H1 (cell line): ENCODE results near the gene ERAP2. TPM values are rescaled to one million over a fixed set of nuclear protein-coding genes. Genes with fewer than 3 reads are reported as not detected.

Experiments used
- CTCF ChIA-PET: fragments of 300-600 bp; sonication (Branson Sonifier 250); formaldehyde crosslinking; loops from one replicate; lab custom pipeline; 2021; ENCODE audit not compliant: partially characterized antibody; lab: Charles Lee
- POLR2A ChIA-PET: fragments of 300-600 bp; sonication (Branson Sonifier 250); formaldehyde crosslinking; loops from one replicate; lab custom pipeline; 2021; ENCODE audit warnings: inconsistent platforms; ENCODE audit not compliant: partially characterized antibody; lab: Charles Lee
- DNase-seq, 2 experiments: peaks; one replicate each; pipeline versions ENCODE4 v3.0.0 to v3.0.0-alpha.2; 2010 to 2022; ENCODE audit warnings: low spot score in 2 of 2, low read depth in 1 of 2, mixed read lengths in 1 of 2
- FAIRE-seq: peaks from 2 replicates; lab custom pipeline; 2011; peaks lifted over from hg19 to GRCh38; lab: Jason Lieb, UNC
- H2AFZ ChIP-seq: 2 replicates; pipeline ENCODE4 v1.8.1; 2012; ENCODE audit warnings: low read length, inconsistent platforms
- H2AK5ac ChIP-seq: 2 replicates; pipeline ENCODE4 v1.6.1; 2013; ENCODE audit warnings: low read depth, low read length
- H2BK120ac ChIP-seq: replicated peaks from 2 replicates; pipeline ENCODE3; 2013; ENCODE audit warnings: low read depth, low read length, inconsistent platforms
- H2BK12ac ChIP-seq: 2 replicates; pipeline ENCODE4 v1.6.1; 2013; ENCODE audit warnings: low read depth, low read length
- H2BK15ac ChIP-seq: 2 replicates; pipeline ENCODE4 v1.6.1; 2013; ENCODE audit warnings: low read length
- H2BK20ac ChIP-seq: 2 replicates; pipeline ENCODE4 v1.6.1; 2013; ENCODE audit warnings: low read length
- H2BK5ac ChIP-seq: 2 replicates; pipeline ENCODE4 v1.6.1; 2013; ENCODE audit warnings: low read depth, low read length
- H3K14ac ChIP-seq: 2 replicates; pipeline ENCODE4 v1.6.1; 2013; ENCODE audit warnings: inconsistent platforms; ENCODE audit not compliant: insufficient read length
- H3K18ac ChIP-seq: 2 replicates; pipeline ENCODE4 v1.6.1; 2013; ENCODE audit warnings: low read length; ENCODE audit errors: extremely low read depth
- H3K23ac ChIP-seq: 2 replicates; pipeline ENCODE4 v1.6.1; 2013; ENCODE audit warnings: inconsistent platforms; ENCODE audit not compliant: insufficient read length
- H3K23me2 ChIP-seq: 2 replicates; pipeline ENCODE4 v1.6.1; 2013; ENCODE audit warnings: low read depth, low read length
- H3K27ac ChIP-seq: 2 replicates; pipeline ENCODE4 v1.6.1; 2011; ENCODE audit warnings: low read depth, low read length, inconsistent platforms
- H3K27me3 ChIP-seq, 4 experiments: replicated peaks in 1 of 4; 1 replicate in 1 of 4; 2 replicates in 3 of 4; pipeline versions ENCODE4 v1.6.1 to v1.8.1; 2011 to 2013; ENCODE audit warnings: low read length in 3 of 4, mild to moderate bottlenecking in 3 of 4, inconsistent platforms in 2 of 4, mixed read lengths in 2 of 4, moderate library complexity in 1 of 4; ENCODE audit not compliant: control insufficient read depth in 3 of 4, insufficient read depth in 3 of 4; ENCODE audit errors: extremely low read depth in 1 of 4
- H3K36me3 ChIP-seq, 4 experiments: 2 replicates each; pipeline versions ENCODE4 v1.6.1 to v1.8.1; 2011 to 2013; ENCODE audit warnings: mild to moderate bottlenecking in 4 of 4, low read length in 3 of 4, moderate library complexity in 2 of 4, control low read depth in 1 of 4, inconsistent platforms in 1 of 4; ENCODE audit not compliant: insufficient read depth in 4 of 4, control insufficient read depth in 2 of 4
- H3K4ac ChIP-seq: replicated peaks from 2 replicates; pipeline ENCODE3; 2013; ENCODE audit warnings: low read length, low read depth, mixed read lengths, inconsistent platforms; ENCODE audit not compliant: insufficient read length
- H3K4me1 ChIP-seq, 4 experiments: replicated peaks in 1 of 4; 1 replicate in 1 of 4; 2 replicates in 3 of 4; pipeline versions ENCODE4 v1.6.1 to v1.8.1; 2011 to 2013; ENCODE audit warnings: low read length in 3 of 4, inconsistent platforms in 2 of 4, mixed read lengths in 1 of 4; ENCODE audit not compliant: insufficient read depth in 4 of 4, control insufficient read depth in 3 of 4
- H3K4me2 ChIP-seq, 2 experiments: 2 replicates each; pipeline versions ENCODE4 v1.6.1 to v1.8.1; 2011 to 2013; ENCODE audit warnings: low read depth in 2 of 2, low read length in 2 of 2, control low read depth in 1 of 2, inconsistent platforms in 1 of 2, mild to moderate bottlenecking in 1 of 2; ENCODE audit not compliant: insufficient read depth in 1 of 2
- H3K4me3 ChIP-seq, 4 experiments: fragments of 200-600, 300-600 bp in 1 of 4; sonication (generic), shearing (Covaris generic), sonication (Bioruptor Twin) in 1 of 4; 2 replicates each; pipeline versions ENCODE4 v1.5.1 to v1.8.1; 2011 to 2016; ENCODE audit warnings: low read length in 4 of 4, low read depth in 3 of 4, control low read depth in 2 of 4, inconsistent platforms in 2 of 4, mild to moderate bottlenecking in 2 of 4, mixed read lengths in 1 of 4, moderate library complexity in 1 of 4; ENCODE audit not compliant: insufficient read depth in 2 of 4; ENCODE audit errors: extremely low read depth in 1 of 4
- H3K56ac ChIP-seq: replicated peaks from 2 replicates; pipeline ENCODE3; 2013; ENCODE audit warnings: low read depth, mild to moderate bottlenecking, mixed read lengths, low read length, inconsistent platforms; ENCODE audit not compliant: insufficient read length
- H3K79me1 ChIP-seq: 2 replicates; pipeline ENCODE4 v1.6.1; 2013; ENCODE audit warnings: low read depth, low read length, control low read depth
- H3K79me2 ChIP-seq, 2 experiments: 2 replicates each; pipeline versions ENCODE4 v1.6.1 to v1.8.1; 2012 to 2013; ENCODE audit warnings: low read length in 2 of 2, mild to moderate bottlenecking in 2 of 2, inconsistent platforms in 1 of 2; ENCODE audit not compliant: insufficient read depth in 2 of 2, control insufficient read depth in 1 of 2
- H3K9ac ChIP-seq, 4 experiments: replicated peaks in 1 of 4; 1 replicate in 1 of 4; 2 replicates in 3 of 4; pipeline versions ENCODE4 v1.6.1 to v1.8.1; 2011 to 2013; ENCODE audit warnings: low read depth in 3 of 4, low read length in 3 of 4, control low read depth in 2 of 4, mild to moderate bottlenecking in 2 of 4, moderate library complexity in 2 of 4, inconsistent platforms in 1 of 4; ENCODE audit errors: extremely low read depth in 1 of 4
- H3K9me3 ChIP-seq, 2 experiments: 2 replicates each; pipeline versions ENCODE4 v1.6.1 to v1.8.1; 2012 to 2013; ENCODE audit warnings: mild to moderate bottlenecking in 2 of 2, moderate library complexity in 2 of 2, control low read depth in 1 of 2, inconsistent platforms in 1 of 2, low read depth in 1 of 2, low read length in 1 of 2, mixed read lengths in 1 of 2; ENCODE audit not compliant: insufficient read depth in 2 of 2
- H4K20me1 ChIP-seq, 2 experiments: replicated peaks in 1 of 2; 2 replicates each; pipeline versions ENCODE3 to v1.8.1; 2011 to 2013; ENCODE audit warnings: inconsistent platforms in 2 of 2, low read length in 2 of 2, mild to moderate bottlenecking in 1 of 2; ENCODE audit not compliant: insufficient read depth in 2 of 2, control insufficient read depth in 1 of 2
- H4K5ac ChIP-seq: 2 replicates; pipeline ENCODE4 v1.6.1; 2013; ENCODE audit warnings: low read length, low read depth, mixed read lengths, inconsistent platforms; ENCODE audit not compliant: insufficient read length
- H4K8ac ChIP-seq: 2 replicates; pipeline ENCODE4 v1.8.0; 2013; ENCODE audit warnings: mild to moderate bottlenecking, moderate library complexity, low read length, inconsistent platforms; ENCODE audit not compliant: insufficient read depth; ENCODE audit errors: extremely low read depth
- H4K91ac ChIP-seq: replicated peaks from 2 replicates; pipeline ENCODE3; 2013; ENCODE audit warnings: low read length, mixed read lengths, inconsistent platforms; ENCODE audit not compliant: insufficient read length
- CBX5 ChIP-seq: fragments of 300-800, 300-1000 bp; sonication (generic); IDR thresholded peaks from 2 replicates; pipeline ENCODE4 v1.7.1; 2016; ENCODE audit warnings: antibody characterized with exemption, low read length, low read depth
- CBX8 ChIP-seq: fragments of 300-800, 300-1000 bp; sonication (generic); IDR thresholded peaks from 2 replicates; pipeline ENCODE4 v1.7.1; 2016; ENCODE audit warnings: low read depth, low read length, borderline replicate concordance
- GABPA ChIP-seq: IDR thresholded peaks from 2 replicates; pipeline ENCODE4 v1.6.1; 2011; ENCODE audit warnings: mild to moderate bottlenecking, low read length, moderate library complexity, borderline replicate concordance; ENCODE audit not compliant: insufficient read depth
- JUN ChIP-seq: IDR thresholded peaks from 2 replicates; pipeline ENCODE4 v1.6.1; 2011; ENCODE audit warnings: low read depth, mild to moderate bottlenecking, improper control_type of control experiment, low read length
- NANOG ChIP-seq: IDR thresholded peaks from 2 replicates; pipeline ENCODE4 v1.6.1; 2011; ENCODE audit warnings: low read length, low read depth, mild to moderate bottlenecking, inconsistent platforms; ENCODE audit not compliant: insufficient read depth, poor library complexity, severe bottlenecking
- SIRT6 ChIP-seq: IDR thresholded peaks from one replicate; pipeline ENCODE4 v1.7.1; 2012; ENCODE audit warnings: low read length, inconsistent platforms
- SP1 ChIP-seq: IDR thresholded peaks from 2 replicates; pipeline ENCODE4 v1.6.1; 2011; ENCODE audit warnings: low read depth, low read length
- SP4 ChIP-seq: IDR thresholded peaks from 2 replicates; pipeline ENCODE4 v1.6.1; 2012; ENCODE audit warnings: low read length, inconsistent platforms
- TAF1 ChIP-seq: IDR thresholded peaks from 2 replicates; pipeline ENCODE4 v1.6.1; 2011; ENCODE audit warnings: mild to moderate bottlenecking, low read depth, low read length
- TAF7 ChIP-seq: optimal IDR thresholded peaks from 2 replicates; pipeline ENCODE3; 2011; ENCODE audit warnings: low read depth, mild to moderate bottlenecking, inconsistent platforms, low read length, moderate library complexity, borderline replicate concordance
- ZNF274 ChIP-seq: IDR thresholded peaks from 2 replicates; pipeline ENCODE4 v1.7.0; 2012; ENCODE audit warnings: low read length, borderline replicate concordance; ENCODE audit errors: extremely low read depth
- WGBS, 2 experiments: shearing (Covaris generic) in 1 of 2; methylation state at CpG; one replicate each; pipeline versions ENCODE4 v1.1.6 to v1.1.7; 2013 to 2015; ENCODE audit warnings: low lambda C conversion rate in 2 of 2, mixed read lengths in 2 of 2, inconsistent platforms in 1 of 2, low coverage in 1 of 2, missing lambda C conversion rate in 1 of 2; ENCODE audit not compliant: insufficient replicate concordance in 2 of 2, insufficient coverage in 1 of 2, insufficient read length in 1 of 2; ENCODE audit errors: extremely low coverage in 1 of 2, missing lambda C conversion rate in 1 of 2; 5-methylcytosine and 5-hydroxymethylcytosine counted together
- polyA plus RNA-seq, 7 experiments: library from polyadenylated mRNA; depleted of rRNA in 3 of 7; stranded (reverse) in 5 of 7; unstranded in 2 of 7; fragments of >200 nt in 5 of 7; fragments of 200-250 nt in 2 of 7; gene quantifications; 1 replicate in 5 of 7; 2 replicates in 1 of 7; 4 replicates in 1 of 7; pipeline versions ENCODE4 v1.2.1 to v1.2.3, GENCODE V29; 2011 to 2013; ENCODE audit warnings: missing spikeins in 2 of 7, mixed read lengths in 2 of 7
- total RNA-seq: library from RNA; stranded (reverse); fragmentation: NEBNext Ultra II Directional; extraction: Animal tissue kit (Norgen Biotek cat#: 25700); gene quantifications from 2 replicates; pipeline ENCODE4 v1.2.1, GENCODE V29; 2021

ERAP2 gene
- total and polyA plus RNA-seq, 2 of the 8 experiments (the other 6 are each of a cell fraction or from before 2014, with no cell fraction given) = 0.14 TPM; not detected in 1

DNA sequence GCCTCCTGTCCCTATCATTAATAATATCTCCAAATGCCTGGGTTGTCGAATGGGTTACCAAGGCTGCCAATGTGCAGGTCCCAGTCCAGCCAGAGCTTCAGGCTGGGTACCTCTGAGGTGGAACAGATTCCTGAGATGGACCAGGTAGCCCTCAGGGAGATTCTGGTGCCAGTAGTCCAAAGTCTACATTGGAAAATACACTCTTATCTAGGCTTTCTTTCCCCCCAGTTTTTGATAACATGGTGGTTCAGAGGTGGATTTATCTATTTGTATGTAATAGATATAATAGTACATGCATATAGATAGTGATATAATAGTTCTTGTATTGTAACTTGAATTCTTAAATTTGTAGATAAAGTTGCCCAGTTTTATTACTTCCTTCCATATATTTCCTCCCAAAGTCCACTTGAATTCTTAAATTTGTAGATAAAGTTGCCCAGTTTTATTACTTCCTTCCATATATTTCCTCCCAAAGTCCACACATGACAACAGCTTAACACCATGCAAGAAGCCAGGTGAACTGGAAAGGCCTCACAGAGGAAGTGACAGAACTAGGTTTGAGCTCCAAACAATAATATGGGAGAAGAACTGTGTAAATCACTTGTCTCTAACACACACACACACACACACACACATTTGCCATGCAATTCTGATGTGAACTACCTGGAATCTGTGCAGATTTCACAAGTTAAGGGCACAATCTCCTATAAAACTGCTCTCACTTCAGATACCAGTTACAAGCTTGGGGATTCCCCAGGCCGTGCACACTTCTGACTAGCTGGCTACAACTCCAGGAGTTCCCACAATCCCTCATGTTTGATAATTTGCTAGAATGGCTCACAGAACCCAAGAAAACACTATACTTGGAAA is 37.9 kb upstream of the ERAP2 start:
- Histone ChIP-seq H3K4me1 (no peaks in the 10 kb centered on the region; a peak in 1 of 7 replicates), H2BK5ac (no peak overlapping the region), H3K18ac (no peak overlapping the region), H3K27ac (no peak overlapping the region), H4K8ac (no peak overlapping the region), H2AK5ac (no peak overlapping the region), H4K5ac (no peak overlapping the region), H3K9ac (no peak overlapping the region), H2BK120ac (no peak overlapping the region), H3K9me3 (no peaks in the 10 kb centered on the region), H2BK15ac (no peak overlapping the region), H3K36me3 (no peaks in the 10 kb centered on the region), H2BK20ac (no peak overlapping the region), H3K4me2 (no peak overlapping the region), H3K4ac (no peak overlapping the region), H3K23ac (no peak overlapping the region), H3K27me3 (no peaks in the 10 kb centered on the region; a peak in 1 of 7 replicates), H2BK12ac (no peak overlapping the region), H4K91ac (no peak overlapping the region), H4K20me1 (no peaks in the 10 kb centered on the region), H3K4me3 (no peak overlapping the region), H3K23me2 (no peaks in the 10 kb centered on the region), H3K79me1 (no peaks in the 10 kb centered on the region), H2AFZ (no peak overlapping the region), H3K14ac (no peak overlapping the region), H3K79me2 (no peaks in the 10 kb centered on the region), H3K56ac (no peak overlapping the region)
- WGBS, 2 experiments = 88% methylated on average over 2 of the region's 2 CpGs; no CpG with 5 or more reads in 1 of the 2 experiments
- ChIA-PET POLR2A (no interaction called here), CTCF (interaction anchor here (1.0 to 1.5 kb wide), 4 partner anchors 9 to 324 kb away, joined by 3 to 6 read pairs (median 3); no protein-coding TSS in a partner anchor)
- FAIRE-seq (no peak), DNase-seq (no peak)
- TF ChIP-seq GABPA = no peak
- TF ChIP-seq NANOG = no peak
- TF ChIP-seq ZNF274 = no peak
- no peak for TF ChIP-seq TAF7
- no peak for TF ChIP-seq SIRT6
- TF ChIP-seq CBX8 = no peak
- no peak for TF ChIP-seq SP4
- no peak for TF ChIP-seq SP1
- no peak for TF ChIP-seq CBX5
- TF ChIP-seq JUN = no peak
- no peak for TF ChIP-seq TAF1
